GM19328 (cell line): ENCODE results near the gene GFRA4.

Experiments
- ATAC-seq: cut with Tn5 transposase; IDR thresholded peaks from one replicate; pipeline ENCODE4 v1.9.1; 2021; ENCODE audit warnings: mild to moderate bottlenecking, moderate library complexity; ENCODE audit not compliant: unreplicated experiment

The GFRA4 gene

DNA sequence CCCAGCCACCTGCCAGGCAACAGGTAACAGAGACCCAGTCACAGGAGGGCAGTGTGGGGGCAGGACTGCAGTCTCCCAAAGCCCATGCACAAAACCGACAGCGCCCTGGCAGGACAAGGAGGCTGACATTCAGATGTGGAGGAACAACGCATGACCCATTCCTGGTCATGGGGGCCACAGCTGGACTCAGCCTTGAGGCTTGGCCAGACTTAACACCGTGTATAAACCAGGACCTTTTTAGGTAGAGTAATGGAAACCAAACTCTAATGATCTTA lies 8.1 kb downstream of the GFRA4 start:
- no peak for ATAC-seq

DNA sequence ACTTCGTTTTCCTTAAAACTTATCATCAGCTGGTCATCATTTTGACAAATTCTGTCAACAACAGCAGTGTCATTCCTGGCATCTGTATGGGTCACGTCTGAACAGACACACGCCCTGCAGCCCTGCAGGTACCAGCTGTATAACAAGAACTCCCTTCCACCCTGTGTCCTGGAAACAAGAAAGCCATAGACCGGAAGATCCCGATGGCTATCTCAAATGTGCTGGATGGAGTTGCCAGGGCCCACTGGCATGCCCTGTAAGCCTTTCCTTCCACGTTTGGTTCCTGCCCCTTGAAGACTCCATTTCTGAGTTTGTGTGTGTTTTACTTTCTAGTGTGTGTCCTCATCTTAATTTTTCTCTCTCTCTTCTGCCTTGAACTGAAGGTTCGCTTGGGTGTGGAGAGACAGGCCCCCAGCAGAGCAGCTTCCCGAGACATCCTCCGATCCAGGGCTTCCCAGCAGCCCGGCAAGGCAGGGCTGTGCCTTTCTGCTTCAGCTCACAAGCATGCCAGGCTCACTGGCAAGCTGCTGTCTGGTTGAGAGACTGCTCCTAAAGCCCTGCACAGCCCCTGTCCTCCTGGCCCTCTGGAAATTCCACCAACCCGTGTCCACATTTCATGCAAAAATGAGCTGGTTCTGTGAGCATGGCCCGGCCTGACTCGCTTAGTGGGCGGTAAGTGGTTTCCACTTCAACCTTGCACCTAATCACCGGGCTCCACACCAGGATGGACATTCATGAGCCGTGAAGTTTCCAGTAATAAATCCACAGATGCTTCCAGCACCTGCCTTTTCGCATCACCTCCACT lies 8.7 kb downstream of the GFRA4 start:
- ATAC-seq: no peak

DNA sequence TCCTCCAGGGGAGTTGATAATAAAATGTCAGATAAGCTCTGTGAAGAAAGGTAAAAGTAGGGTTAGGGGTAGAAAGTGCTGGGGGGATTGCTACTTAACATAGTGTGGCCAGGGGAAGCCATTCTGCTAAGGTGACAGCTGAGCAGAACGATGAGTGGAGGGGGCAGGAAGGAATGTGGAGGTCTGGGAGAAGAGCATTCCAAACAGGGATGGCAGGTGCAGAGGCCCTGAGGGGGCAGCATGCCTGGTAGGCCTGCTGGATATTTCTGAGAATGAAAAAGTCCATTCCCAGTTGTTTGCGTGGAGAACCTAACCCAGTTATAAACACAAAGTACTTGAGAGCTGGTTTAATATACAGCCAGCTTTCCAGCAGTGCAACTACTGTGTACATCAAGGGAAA lies 9.3 kb downstream of the GFRA4 start:
- no peak for ATAC-seq

DNA sequence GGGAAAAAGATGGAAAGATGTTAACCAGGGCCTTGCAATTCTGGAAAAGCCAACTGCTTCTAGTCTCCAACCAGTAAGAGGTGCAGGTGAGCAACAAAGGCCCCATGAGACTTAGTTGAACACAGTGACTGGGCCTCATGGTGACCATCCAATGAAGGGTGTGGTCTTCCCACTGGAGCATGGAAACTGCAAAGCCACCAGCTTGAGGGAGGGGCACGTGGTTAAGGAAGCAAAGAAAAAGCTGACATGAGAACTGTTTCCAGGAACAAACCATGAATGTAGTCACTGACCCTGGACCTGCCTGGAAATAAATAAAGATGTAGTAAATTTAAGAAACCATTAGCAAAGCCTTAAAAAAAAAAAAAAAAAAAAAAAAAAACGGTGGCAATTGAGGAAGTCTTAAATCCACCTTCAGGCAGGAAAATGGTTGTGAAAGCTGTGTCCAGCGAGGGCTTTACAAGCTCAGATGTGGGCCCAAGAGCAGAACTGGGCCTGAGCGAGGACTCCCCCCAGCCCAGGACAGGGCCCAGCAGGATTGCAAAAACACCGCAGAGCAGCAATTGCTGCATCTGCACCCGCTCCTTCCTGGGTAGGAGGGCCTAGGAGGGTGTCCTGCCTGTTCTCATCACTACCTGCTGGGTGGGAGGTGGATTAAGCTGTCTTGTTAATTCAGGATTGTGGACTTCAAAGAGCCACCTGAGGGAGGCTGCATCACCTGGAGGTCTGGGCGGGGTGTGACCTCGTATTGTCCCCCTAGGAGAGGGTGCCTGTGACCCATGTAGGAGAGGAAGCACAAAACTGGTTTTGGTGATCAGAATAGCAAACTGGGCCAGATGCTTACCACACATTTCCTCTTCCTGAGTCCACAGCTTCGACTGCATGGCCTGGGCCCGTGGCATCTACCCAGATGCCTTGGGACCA lies 10.3 kb downstream of the GFRA4 start:
- no peak for ATAC-seq

DNA sequence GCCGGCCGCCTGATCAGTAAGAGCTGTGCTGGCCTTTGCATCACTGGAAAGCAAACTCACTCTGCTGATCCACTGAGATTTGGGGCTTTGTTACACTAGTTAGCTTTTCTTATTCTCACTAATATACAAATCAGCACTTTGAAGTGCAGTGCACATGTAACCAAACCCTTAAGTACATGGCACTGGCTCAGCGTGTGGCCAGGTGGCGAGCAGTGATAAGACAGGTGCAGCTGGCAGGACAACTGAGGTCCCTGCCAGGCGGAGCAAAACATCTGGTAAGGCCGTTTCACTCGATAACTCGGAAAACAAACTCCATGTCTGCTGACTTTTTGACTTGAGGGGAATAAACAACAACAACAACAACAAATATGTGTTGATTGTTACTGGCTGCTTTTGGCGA lies 11.0 kb downstream of the GFRA4 start:
- no peak for ATAC-seq

DNA sequence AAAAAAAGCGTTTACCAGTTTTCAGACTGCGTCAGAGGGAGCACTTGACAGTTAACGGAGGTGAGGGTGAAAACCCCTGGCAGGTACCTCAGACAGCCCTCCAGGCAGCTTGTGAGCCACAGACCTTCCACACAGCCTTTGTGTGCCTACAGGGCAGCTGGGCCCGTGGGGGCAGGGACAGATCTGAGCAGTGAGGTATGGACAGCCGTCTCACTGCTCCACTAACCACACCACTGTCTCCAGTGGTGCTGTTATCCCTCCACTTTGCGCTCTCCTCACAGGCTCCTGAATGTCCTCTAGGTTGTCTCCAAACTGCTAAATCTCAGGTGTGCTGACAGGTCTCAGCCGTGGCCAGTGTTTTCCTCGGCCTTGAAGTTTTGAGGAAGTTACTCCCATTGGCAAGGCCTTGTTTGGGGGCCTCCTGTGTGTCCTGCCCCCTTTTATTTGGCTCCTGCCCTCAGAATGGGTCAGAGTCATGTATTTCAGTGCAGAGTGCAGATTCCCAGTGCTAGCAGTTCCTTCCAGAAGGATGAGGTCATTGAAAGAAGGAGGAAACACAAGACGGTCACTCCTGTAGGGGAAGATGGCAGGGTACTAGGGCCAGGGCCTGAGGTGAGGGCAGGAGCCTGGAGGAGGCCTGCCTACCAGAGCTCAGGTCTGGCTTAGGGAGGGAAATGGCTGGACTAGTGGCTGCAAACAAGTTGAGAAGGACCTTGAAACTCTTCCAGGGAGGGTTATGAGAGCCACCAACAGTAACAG lies 11.8 kb downstream of the GFRA4 start:
- no peak for ATAC-seq

DNA sequence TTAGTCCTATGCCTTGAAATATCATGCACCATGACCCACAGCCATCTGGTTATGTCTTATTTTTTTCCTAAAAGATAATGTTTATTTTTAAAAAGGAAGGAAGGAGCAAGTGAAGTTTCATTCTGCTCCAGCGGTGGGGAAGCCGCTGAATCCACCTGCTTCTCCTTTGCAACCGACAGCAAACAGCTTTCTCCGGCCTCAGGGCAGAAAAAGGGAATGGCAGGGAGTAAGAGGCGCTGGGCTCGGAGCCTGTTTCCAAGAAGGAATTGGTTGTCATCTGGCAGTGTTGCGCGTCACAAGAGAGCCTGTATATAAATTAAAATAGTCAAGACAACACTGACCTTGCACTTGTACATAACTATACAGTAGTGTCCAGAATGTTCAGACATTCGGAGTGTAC lies 14.2 kb downstream of the GFRA4 start:
- no peak for ATAC-seq

DNA sequence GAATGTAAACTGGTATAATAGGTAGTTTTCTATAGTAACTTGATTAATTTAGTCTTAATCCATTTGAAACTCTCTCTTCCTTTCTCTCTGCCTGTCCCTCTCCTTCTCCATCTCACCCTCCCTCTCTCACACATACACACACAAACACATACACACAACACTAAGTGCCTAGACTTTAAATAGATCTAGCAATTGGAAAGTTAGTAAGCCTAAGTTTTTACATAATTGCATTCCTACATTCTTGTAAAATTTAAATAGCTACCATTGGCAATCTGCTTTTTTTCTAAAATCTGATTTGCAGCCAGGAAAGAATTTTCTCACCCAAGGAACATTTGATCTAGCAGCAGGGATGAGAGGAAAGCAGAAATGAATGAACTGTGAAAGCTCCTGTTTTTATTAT lies 15.7 kb downstream of the GFRA4 start:
- ATAC-seq: no peak

DNA sequence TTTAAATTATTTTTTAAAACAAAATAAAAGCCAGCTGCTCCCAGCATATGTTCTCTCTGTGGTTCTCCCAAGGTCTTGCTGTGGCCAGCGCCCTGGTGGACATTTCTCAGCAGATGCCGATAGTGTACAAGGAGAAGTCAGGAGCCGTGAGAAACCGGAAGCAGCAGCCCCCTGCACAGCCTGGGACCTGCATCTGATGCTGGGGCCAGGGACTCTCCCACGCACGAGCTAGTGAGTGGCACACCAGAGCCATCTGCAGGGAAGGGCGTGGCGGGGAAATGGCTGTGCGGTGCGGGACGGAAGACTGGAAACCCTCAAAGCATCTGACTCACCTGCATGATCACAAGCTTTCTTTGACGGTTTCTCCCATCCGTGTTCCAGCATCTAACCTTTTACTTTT lies 16.5 kb downstream of the GFRA4 start:
- ATAC-seq: no peak

DNA sequence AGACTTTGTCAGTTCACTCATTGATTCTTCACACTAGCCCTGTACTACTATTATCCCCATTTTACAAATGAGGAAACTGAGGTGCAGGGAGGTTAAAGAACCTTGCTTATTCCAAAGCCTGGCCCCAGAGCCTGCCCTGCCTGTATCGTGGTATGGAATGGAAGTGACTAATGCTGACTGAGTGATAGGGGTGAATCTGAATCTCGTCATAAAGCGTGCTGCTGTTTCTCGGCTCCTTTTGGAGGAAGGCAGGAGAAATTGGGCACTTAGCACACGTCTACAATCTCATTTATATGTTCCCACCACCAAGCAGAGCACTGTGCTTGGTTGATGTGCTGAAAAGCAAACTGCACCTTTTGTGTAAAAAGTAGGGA lies 17.1 kb downstream of the GFRA4 start:
- ATAC-seq: no peak

DNA sequence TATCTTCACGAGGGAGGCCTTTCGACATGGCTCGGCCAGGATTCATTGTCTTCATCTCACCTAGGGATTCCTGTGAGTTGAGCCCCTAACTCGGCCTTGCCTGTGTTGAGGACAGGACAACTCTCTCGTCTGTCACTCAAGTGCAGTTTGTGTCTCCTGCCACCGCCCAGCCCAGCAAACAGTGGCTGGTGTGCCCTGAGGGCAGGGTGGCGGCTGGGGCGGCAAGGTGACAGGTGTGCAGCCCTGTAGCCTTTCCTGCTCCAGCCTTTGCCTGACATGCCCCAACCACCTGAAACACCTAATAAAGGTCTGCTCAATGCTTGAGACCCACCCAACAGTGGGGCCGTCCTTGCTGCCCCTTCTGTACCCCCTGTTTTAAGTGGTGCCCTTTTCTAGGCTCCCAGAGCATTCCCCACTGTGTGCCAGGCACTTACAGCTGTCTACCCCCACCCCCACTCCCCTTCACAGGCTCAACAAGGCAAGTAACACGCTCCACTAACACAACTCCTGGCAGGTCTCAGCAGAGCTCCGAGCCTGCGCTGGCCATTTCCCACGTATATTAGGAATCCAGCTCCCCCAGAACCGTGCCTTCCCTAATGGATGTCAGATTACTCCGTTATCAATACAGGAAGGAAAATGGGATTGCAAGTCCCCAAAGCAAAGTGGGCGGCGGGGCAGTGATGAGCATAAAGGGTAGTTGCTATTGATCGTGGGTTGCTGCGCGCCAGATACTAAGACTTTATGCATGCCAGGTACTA lies 17.7 kb downstream of the GFRA4 start:
- no peak for ATAC-seq

DNA sequence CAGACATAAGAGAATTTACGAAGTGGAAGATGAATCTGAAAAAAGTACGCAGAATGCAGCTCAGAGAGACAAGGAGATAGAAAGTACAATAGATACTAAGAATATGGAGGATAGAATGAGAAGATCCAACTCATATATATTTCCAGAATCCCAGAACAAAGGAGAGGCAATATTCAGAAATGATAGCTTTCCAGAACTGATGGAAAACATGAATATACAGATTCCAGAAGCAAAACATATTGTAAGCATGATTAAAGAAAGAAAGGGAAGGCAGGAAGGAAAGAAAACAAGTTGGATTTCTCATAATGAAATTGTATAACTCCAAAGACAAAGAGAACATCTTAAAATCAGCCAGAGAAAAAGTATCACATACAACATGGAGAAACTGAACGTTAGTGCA lies 22.9 kb downstream of the GFRA4 start:
- ATAC-seq: no peak

DNA sequence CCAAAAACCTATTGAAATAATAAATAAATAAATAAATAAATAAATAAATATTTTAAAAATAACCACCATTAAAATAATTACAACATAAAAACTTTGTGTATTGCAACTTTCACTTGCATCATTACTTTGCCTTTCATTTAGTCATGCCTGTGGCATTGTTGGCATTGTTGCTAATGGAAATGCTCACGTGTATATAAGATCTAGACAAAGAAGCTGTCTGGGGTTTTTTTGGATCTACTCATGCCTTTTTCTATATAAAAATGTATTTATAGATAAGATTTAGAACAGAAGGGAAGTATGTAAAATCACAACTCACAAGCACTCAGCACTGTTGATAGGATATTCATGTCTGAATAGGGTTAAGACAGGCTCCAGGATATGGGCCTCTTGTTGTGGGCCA lies 27.9 kb downstream of the GFRA4 start:
- no peak for ATAC-seq

DNA sequence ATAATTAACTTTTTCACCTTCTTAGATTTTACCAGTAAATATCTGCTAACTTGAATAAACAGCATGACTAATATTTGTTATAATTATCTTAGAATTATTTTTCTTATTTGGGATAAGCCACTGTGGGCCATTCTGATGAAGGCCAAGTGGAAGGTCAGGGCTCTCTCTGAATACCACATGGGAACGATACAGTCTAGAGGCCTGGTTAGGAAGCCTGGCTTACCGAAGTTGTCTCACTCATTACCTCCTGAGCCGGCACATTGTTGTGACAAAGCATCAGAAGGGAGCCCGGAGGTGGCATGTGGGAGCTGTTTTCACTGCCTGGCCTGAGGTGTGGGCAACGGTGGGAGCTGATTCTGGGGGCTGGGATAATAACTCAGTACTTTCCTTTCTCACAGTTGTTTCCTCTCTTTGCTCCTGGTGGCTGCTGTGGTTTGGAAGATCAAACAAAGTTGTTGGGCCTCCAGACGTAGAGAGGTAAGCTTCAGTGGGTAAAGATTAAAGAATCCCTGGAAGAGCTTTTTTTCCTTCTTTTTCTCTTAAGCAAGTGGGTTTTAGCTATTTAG lies 29.2 kb downstream of the GFRA4 start:
- ATAC-seq: no peak

DNA sequence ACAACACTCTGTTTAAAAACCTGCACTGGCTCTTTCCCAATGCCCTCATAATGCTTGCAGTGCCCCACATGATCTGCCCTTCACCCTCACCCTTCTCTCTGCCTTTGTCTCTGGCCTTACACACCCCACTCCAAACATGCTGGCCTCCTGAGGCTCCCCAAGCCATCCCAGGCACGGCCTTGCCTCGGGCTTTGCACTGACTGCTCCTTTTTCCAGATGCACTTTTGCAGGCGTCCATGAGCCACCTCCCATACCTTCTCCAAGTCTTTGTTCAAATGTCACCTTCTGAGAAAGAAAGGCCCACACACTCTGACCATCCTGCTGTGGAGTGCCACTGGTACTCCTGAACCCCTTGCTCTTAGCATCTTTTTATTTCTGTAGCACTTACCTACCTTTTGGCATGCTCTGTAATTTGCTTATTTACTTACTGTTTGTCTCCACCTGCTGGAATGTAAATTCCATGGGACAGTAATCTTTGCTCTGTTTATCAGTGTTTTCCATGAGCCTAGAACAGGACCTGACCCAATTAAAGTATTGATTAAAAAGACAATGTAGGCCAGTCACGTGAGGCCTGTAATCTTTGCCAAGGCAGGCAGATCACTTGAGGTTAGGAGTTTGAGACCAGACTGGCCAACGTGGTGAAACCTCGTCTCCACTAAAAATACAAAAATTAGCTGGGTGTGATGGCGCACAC lies 30.7 kb downstream of the GFRA4 start:
- no peak for ATAC-seq

DNA sequence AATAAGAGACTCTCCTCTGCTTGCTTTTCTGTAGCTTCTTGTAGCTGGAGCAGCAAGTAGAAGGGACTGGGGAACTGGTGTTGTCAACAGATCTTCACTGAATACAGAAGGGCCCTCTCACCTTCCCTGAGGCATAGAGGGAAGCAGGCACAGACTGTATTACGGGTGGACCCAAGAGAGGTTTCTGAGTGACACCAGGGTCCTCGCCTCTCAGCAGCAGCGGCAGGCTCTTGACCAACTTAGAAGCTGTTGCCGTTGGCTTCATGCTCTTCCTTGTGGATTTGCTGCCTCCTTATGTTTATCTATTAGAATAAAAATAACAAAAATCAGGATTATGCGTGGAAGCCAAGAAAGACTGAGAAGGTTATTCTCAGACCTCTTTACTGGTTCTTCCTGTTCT lies 31.7 kb downstream of the GFRA4 start:
- no peak for ATAC-seq

DNA sequence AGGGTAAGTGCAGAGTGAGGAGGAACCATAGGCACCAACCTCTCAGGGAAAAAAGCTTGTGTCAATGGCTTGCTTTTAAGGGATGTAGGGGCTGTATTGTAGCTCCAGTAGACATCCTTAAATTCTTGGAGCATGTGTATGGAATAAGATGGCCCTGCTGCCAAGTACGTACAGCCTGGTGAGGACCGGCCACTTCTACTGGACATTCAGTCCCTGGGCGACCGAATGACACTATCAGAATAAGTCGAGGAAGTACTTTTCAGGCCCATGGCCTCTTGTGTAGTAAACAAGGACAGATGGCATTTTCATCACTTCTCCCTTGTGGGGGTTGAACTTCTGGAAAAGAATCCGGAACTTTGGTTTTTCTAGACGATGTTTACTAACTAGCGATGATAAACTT lies 32.8 kb downstream of the GFRA4 start:
- no peak for ATAC-seq

DNA sequence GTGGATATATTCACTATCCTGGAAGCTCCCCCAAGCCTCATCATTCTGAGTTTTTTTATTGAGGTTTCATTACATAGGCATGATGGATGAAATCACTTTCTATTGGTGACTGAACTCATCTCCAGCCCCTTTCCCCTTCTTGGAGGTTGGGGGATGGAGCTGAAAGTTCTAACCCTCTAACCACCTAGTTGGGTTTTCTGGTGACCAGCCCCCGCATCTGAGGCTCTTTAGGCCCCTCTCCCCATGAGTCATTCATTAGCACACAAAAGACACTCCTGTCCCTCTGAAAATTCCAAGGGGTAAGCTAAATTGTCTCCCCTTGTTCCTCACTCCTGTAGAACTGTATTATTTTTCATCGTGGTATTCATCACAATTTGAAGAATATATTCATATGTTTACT lies 33.3 kb downstream of the GFRA4 start:
- no peak for ATAC-seq

DNA sequence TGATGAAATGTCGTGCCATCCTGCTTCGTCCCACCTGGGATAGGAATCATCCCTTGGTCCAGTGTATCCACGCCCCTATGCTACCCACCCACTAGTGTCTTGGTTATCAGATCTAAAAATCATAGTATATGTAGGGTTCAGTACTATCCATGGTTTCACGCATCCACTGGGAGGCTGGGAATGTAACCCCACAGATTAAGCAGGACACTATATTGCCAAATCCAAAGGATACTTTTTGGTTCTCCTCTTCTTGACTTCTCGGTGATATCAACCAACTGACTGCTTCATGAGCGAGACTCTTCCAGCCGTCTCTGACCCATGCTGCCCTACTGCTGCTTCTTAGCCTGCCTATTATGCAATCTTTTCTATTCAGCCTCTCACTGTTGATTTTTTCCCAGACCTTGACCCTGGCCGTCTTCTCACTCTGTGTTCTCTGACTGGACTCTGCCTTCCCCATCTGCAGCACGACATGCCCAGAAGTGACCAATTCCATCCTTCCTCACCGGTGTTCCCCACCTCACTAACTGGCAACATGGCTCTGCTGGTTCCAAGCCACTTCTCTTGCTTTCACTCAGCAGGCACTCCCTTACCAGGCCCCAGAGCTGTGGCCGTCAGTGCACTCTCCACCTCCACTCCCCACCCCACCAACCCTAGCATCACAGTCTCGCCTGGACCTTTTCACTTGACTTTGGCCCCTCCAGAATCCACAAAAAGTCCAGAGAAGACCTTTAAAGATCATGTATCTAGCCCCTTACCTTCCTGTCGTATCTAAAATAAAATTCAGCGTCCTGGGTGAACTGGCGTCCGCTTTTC lies 34.5 kb downstream of the GFRA4 start:
- ATAC-seq: no peak
